HepG2 (cell line): ENCODE measurements around the gene HINT1. TPM values are rescaled to one million over a fixed set of nuclear protein-coding genes. Genes with fewer than 3 reads are reported as not detected.
A peak's percentile ranks its signal among the peaks of the same experiment; 100 is the strongest.

Experiments
- CEBPZ ChIP-seq: IDR thresholded peaks from 2 replicates; pipeline ENCODE4 v1.6.1; 2012; ENCODE audit warnings: low read length, improper control_type of control experiment
- EHMT2 ChIP-seq: fragments of 200-600 bp; sonication (generic); IDR thresholded peaks from 2 replicates; pipeline ENCODE4 v1.7.0; 2017; ENCODE audit warnings: antibody characterized with exemption, low read depth, low read length, borderline replicate concordance
- GABPB1 ChIP-seq: IDR thresholded peaks from 2 replicates; pipeline ENCODE4 v1.6.1; 2016; ENCODE audit warnings: mild to moderate bottlenecking, missing genetic modification reagents, moderate library complexity, missing compliant biosample characterization
- HMG20B ChIP-seq: conservative IDR thresholded peaks from 2 replicates; pipeline ENCODE4 v1.6.1; 2016; ENCODE audit warnings: missing genetic modification reagents, missing compliant biosample characterization
- HOXA3 ChIP-seq: sonication (generic); formaldehyde crosslinking; IDR thresholded peaks from 2 replicates; pipeline ENCODE4 v1.5.0; 2020; ENCODE audit warnings: missing genetic modification reagents
- MBNL3 ChIP-seq: fragments of 250-450 bp; sonication (Bioruptor Pico); conservative IDR thresholded peaks from 2 replicates; pipeline ENCODE4 v1.8.0; 2022; ENCODE audit warnings: mild to moderate bottlenecking, inconsistent platforms
- MLLT10 ChIP-seq: sonication (generic); formaldehyde crosslinking; IDR thresholded peaks from 2 replicates; pipeline ENCODE4 v1.4.0; 2020; ENCODE audit warnings: missing genetic modification reagents
- MXD1 ChIP-seq: sonication (generic); formaldehyde crosslinking; IDR thresholded peaks from 2 replicates; pipeline ENCODE4 v1.4.0; 2020; ENCODE audit warnings: mild to moderate bottlenecking, missing genetic modification reagents
- NCOA1 ChIP-seq: sonication (generic); formaldehyde crosslinking; IDR thresholded peaks from 2 replicates; pipeline ENCODE4 v1.9.0; 2021; ENCODE audit warnings: missing genetic modification reagents
- NFATC3 ChIP-seq: sonication (generic); formaldehyde crosslinking; IDR thresholded peaks from 2 replicates; pipeline ENCODE4 v1.5.1; 2020; ENCODE audit warnings: mild to moderate bottlenecking, missing genetic modification reagents
- PCBP2 ChIP-seq: fragments of 200-400 bp; formaldehyde crosslinking; optimal IDR thresholded peaks from 2 replicates; pipeline ENCODE3; 2018; ENCODE audit warnings: low read length, low read depth; ENCODE audit not compliant: poor library complexity, severe bottlenecking
- PHF8 ChIP-seq: sonication (generic); formaldehyde crosslinking; IDR thresholded peaks from 2 replicates; pipeline ENCODE4 v1.5.0; 2020; ENCODE audit warnings: missing genetic modification reagents
- RBAK ChIP-seq: sonication (generic); formaldehyde crosslinking; IDR thresholded peaks from 2 replicates; pipeline ENCODE4 v1.5.1; 2020; ENCODE audit warnings: mild to moderate bottlenecking, missing genetic modification reagents
- RFXANK ChIP-seq: IDR thresholded peaks from 2 replicates; pipeline ENCODE4 v1.6.1; 2016
- SATB2 ChIP-seq: sonication (generic); formaldehyde crosslinking; IDR thresholded peaks from 2 replicates; pipeline ENCODE4 v1.5.0; 2020; ENCODE audit warnings: missing genetic modification reagents
- SKI ChIP-seq: fragments of 450-650 bp; IDR thresholded peaks from one replicate; pipeline ENCODE4 v1.6.1; 2018; ENCODE audit warnings: mild to moderate bottlenecking; ENCODE audit not compliant: partially characterized antibody
- SRF ChIP-seq: IDR thresholded peaks from 2 replicates; pipeline ENCODE4 v1.6.1; 2011; ENCODE audit warnings: mild to moderate bottlenecking, low read depth, low read length, moderate library complexity
- SRSF9 ChIP-seq: fragments of 200-400 bp; formaldehyde crosslinking; IDR thresholded peaks from 2 replicates; pipeline ENCODE4 v1.6.1; 2018; ENCODE audit warnings: borderline replicate concordance, mild to moderate bottlenecking, low read depth, low read length; ENCODE audit not compliant: insufficient read depth, poor library complexity, severe bottlenecking
- TBX2 ChIP-seq: sonication (generic); formaldehyde crosslinking; IDR thresholded peaks from 2 replicates; pipeline ENCODE4 v1.5.0; 2020; ENCODE audit warnings: missing genetic modification reagents, mild to moderate bottlenecking, borderline replicate concordance
- ZNF564 ChIP-seq: sonication (generic); formaldehyde crosslinking; IDR thresholded peaks from 2 replicates; pipeline ENCODE4 v1.8.1; 2023; ENCODE audit warnings: mild to moderate bottlenecking, missing genetic modification reagents
- ZNF777 ChIP-seq: sonication (generic); formaldehyde crosslinking; IDR thresholded peaks from 2 replicates; pipeline ENCODE4 v1.4.0; 2020; ENCODE audit warnings: missing genetic modification reagents
- polyA plus RNA-seq, 8 experiments: library from polyadenylated mRNA; depleted of rRNA in 3 of 8; stranded (reverse) in 7 of 8; unstranded in 1 of 8; fragments of >200 nt; fragmentation: Illumina TruSeq in 4 of 8; extraction: Trizol in 4 of 8; gene quantifications; 2 replicates each; pipeline versions ENCODE4 v1.2.1 to v1.2.3, GENCODE V29; 2011 to 2016; ENCODE audit warnings: low read depth in 4 of 8, missing spikeins in 1 of 8, mixed read lengths in 1 of 8; ENCODE audit not compliant: insufficient read depth in 1 of 8
- total RNA-seq, 5 experiments: library from RNA; depleted of rRNA; stranded (reverse); fragments of >200 nt; fragmentation: Illumina TruSeq; extraction: Trizol; gene quantifications; 2 replicates each; pipeline ENCODE4 v1.2.3, GENCODE V29; 2016; ENCODE audit warnings: low read depth in 1 of 5
- TF ChIP-seq, protein P1 (sequence below): sonication (generic); formaldehyde crosslinking; IDR thresholded peaks from 2 replicates; pipeline ENCODE4 v1.4.0; 2020; ENCODE audit warnings: mild to moderate bottlenecking, missing genetic modification reagents
- TF ChIP-seq, protein P2 (sequence below): sonication (generic); formaldehyde crosslinking; IDR thresholded peaks from 2 replicates; pipeline ENCODE4 v1.4.0; 2020; ENCODE audit warnings: mild to moderate bottlenecking, missing genetic modification reagents
- TF ChIP-seq, protein P3 (sequence below): sonication (generic); formaldehyde crosslinking; IDR thresholded peaks from 2 replicates; pipeline ENCODE4 v1.8.0; 2022; ENCODE audit warnings: mild to moderate bottlenecking, missing genetic modification reagents, moderate library complexity

The HINT1 gene
- total and polyA plus RNA-seq, 2 of the 13 experiments (the other 11 are each of a cell fraction or from before 2014, with no cell fraction given) = 428 to 997 TPM

GRCh38 chr5:131163276-131164119, 1.6 kb downstream of the HINT1 start (continued):
- no peak for TF ChIP-seq MXD1 (CRISPR knock-in tag)
- no peak for TF ChIP-seq MBNL3 (CRISPR knock-in tag)
- TF ChIP-seq HMG20B = no peak
- no peak for TF ChIP-seq ZNF564
- no peak for TF ChIP-seq PCBP2
- TF ChIP-seq CEBPZ = no peak
- no peak for TF ChIP-seq SRF
- TF ChIP-seq NFATC3 = no peak
- TF ChIP-seq SRSF9 = no peak
- TF ChIP-seq RBAK = no peak
- no peak for TF ChIP-seq ZNF777 (CRISPR knock-in tag)
- TF ChIP-seq, protein P1, sequence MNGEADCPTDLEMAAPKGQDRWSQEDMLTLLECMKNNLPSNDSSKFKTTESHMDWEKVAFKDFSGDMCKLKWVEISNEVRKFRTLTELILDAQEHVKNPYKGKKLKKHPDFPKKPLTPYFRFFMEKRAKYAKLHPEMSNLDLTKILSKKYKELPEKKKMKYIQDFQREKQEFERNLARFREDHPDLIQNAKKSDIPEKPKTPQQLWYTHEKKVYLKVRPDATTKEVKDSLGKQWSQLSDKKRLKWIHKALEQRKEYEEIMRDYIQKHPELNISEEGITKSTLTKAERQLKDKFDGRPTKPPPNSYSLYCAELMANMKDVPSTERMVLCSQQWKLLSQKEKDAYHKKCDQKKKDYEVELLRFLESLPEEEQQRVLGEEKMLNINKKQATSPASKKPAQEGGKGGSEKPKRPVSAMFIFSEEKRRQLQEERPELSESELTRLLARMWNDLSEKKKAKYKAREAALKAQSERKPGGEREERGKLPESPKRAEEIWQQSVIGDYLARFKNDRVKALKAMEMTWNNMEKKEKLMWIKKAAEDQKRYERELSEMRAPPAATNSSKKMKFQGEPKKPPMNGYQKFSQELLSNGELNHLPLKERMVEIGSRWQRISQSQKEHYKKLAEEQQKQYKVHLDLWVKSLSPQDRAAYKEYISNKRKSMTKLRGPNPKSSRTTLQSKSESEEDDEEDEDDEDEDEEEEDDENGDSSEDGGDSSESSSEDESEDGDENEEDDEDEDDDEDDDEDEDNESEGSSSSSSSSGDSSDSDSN = no peak
- TF ChIP-seq SKI = no peak
- no peak for TF ChIP-seq NCOA1
- TF ChIP-seq, protein P2, sequence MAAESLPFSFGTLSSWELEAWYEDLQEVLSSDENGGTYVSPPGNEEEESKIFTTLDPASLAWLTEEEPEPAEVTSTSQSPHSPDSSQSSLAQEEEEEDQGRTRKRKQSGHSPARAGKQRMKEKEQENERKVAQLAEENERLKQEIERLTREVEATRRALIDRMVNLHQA (CRISPR knock-in tag) = no peak
- TF ChIP-seq GABPB1 (CRISPR knock-in tag) = peak; percentile 44
- no peak for TF ChIP-seq PHF8 (CRISPR knock-in tag)
- TF ChIP-seq HOXA3 = no peak
- peak; percentile 23; the same call in 1 of the 2 replicates for TF ChIP-seq TBX2 (CRISPR knock-in tag)
- TF ChIP-seq MLLT10 (CRISPR knock-in tag) = no peak
- TF ChIP-seq, protein P3, sequence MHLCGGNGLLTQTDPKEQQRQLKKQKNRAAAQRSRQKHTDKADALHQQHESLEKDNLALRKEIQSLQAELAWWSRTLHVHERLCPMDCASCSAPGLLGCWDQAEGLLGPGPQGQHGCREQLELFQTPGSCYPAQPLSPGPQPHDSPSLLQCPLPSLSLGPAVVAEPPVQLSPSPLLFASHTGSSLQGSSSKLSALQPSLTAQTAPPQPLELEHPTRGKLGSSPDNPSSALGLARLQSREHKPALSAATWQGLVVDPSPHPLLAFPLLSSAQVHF = no peak
- no peak for TF ChIP-seq SATB2 (CRISPR knock-in tag)
- TF ChIP-seq RFXANK (CRISPR knock-in tag) = no peak
- no peak for TF ChIP-seq EHMT2
